Measurements from ENCODE around the gene ARHGAP18. TPM values are rescaled to one million over a fixed set of nuclear protein-coding genes. Genes with fewer than 3 reads are reported as not detected.

ARHGAP18 gene
- 7.9 and 9.0 TPM in 2 replicates for total RNA-seq

DNA sequence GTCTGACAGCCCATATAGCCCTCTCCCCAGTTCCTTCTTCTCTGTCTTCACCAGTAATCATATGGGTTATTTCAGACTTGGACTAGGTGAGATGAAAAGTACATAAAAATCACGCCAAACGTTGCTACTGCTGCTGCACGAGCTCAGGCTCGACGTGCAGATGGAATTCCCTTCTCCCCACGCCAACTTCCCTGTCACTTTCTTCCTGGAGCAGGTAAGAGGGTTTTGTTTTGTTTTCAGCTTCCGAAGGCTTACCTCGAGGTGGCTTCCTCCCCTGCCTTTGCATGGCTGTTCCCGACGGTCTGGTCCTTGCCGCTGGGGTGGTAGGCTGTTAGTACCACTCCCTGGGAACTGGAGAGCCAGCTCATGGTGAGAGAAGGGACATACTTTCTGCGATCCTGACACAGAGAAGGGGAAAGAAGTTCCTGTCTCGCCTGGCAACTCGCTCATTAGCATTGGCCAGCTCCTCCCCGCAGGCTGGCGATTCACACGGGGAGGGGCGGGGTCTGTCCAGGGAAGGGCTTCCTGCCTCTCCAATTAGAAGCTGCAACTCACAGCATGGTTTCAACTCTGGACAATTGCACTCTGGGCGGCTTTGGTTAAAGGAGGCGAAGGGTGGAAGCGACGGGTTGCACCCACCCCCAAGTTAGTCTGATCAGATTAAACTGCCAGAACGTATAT is at the start of gene ARHGAP18:
Gene ARHGAP18 (minus strand): TSS at position 409 of the 681 bp plus-strand sequence. CDS start 41 bp downstream, at position 368.
- H3K27me3 Mint-ChIP-seq = no peaks in the 10 kb centered on the region
- intact Hi-C loops (cut with micrococcal nuclease) = loop anchor here (1.0 to 5.0 kb wide), 3 partner anchors 26 to 88 kb away; no protein-coding TSS in a partner anchor
- ATAC-seq (ENCODE audit: low read depth) (peak; percentile 97), DNase-seq (peak; percentile 70)
- H3K4me1 Mint-ChIP-seq = peaks cover 47% of the 10 kb centered on the region
- TF ChIP-seq, protein P1, sequence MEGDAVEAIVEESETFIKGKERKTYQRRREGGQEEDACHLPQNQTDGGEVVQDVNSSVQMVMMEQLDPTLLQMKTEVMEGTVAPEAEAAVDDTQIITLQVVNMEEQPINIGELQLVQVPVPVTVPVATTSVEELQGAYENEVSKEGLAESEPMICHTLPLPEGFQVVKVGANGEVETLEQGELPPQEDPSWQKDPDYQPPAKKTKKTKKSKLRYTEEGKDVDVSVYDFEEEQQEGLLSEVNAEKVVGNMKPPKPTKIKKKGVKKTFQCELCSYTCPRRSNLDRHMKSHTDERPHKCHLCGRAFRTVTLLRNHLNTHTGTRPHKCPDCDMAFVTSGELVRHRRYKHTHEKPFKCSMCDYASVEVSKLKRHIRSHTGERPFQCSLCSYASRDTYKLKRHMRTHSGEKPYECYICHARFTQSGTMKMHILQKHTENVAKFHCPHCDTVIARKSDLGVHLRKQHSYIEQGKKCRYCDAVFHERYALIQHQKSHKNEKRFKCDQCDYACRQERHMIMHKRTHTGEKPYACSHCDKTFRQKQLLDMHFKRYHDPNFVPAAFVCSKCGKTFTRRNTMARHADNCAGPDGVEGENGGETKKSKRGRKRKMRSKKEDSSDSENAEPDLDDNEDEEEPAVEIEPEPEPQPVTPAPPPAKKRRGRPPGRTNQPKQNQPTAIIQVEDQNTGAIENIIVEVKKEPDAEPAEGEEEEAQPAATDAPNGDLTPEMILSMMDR (IDR thresholded peaks at IDR 0.05) = no peak
- no peaks in the 10 kb centered on the region for H3K9me3 Mint-ChIP-seq
- H3K4me3 Mint-ChIP-seq = peak within 1 kb of the TSS; percentile 98
- ChIA-PET POLR2A (interaction anchor here (0.6 to 2.0 kb wide), 7 partner anchors 10 to 405 kb away, joined by 3 to 10 read pairs (median 4); no protein-coding TSS in a partner anchor), CTCF (interaction anchor here (0.7 to 2.3 kb wide), 5 partner anchors 22 to 40 kb away, joined by 3 to 5 read pairs (median 3); no protein-coding TSS in a partner anchor)
- H3K36me3 Mint-ChIP-seq (ENCODE audit: low read depth) = peaks cover 13% of the 10 kb centered on the region
- H3K27ac Mint-ChIP-seq = peak within 1 kb of the TSS; percentile 93

DNA sequence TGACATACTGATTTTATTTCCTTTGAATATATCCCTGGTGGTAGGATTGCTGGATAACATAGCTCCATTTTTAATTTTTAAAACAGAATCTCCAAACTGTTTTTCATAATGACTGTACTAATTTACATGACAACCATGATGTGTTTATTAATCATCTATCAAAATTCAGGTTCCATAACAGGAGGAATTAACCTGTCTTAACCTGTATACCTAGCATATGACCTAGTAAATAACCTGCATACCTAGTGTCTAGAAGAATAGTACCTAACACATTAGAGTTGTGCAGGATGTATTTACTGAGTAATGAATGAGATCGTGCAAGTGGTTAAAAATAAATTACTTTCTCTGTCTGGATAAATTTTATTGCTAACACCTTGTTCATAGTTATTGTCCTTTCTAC is 45.8 kb upstream of the ARHGAP18 start:
- TF ChIP-seq, protein P1 (IDR thresholded peaks at IDR 0.05) = no peak
- H3K27me3 Mint-ChIP-seq = no peaks in the 10 kb centered on the region
- intact Hi-C loops (cut with micrococcal nuclease) = no loop called here
- peaks cover 9% of the 10 kb centered on the region for H3K4me1 Mint-ChIP-seq
- ChIA-PET POLR2A (no interaction called here), CTCF (no interaction called here)
- no peak for DNase-seq
- no peaks in the 10 kb centered on the region for H3K36me3 Mint-ChIP-seq (ENCODE audit: low read depth)
- no peak overlapping the region for H3K4me3 Mint-ChIP-seq
- no peak overlapping the region for H3K27ac Mint-ChIP-seq
- H3K9me3 Mint-ChIP-seq = no peaks in the 10 kb centered on the region
- no peak for ATAC-seq (ENCODE audit: low read depth)

DNA sequence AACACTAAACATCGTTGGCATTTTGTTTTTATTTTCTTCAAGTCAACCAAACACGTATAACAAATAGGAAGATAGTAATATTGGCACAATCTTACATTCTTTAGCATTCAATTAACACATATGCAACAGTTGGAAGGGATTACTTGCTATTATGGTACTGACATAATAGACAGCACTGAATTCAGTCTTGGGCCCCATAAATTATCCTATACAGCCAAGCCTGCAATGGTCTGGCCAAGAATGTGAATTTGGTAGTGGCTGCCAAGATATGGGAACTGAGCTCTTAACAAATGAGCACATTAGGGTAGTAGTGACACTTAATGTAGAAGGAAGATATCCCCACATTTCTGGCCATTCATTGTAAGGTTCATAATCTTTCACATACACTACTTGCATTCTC is 44.8 kb upstream of the ARHGAP18 start:
- ChIA-PET CTCF (no interaction called here), POLR2A (no interaction called here)
- Mint-ChIP-seq H3K4me3 (no peak overlapping the region), H3K4me1 (peaks cover 18% of the 10 kb centered on the region), H3K36me3 (ENCODE audit: low read depth) (no peaks in the 10 kb centered on the region), H3K27ac (no peak overlapping the region), H3K9me3 (no peaks in the 10 kb centered on the region), H3K27me3 (no peaks in the 10 kb centered on the region)
- no peak for DNase-seq
- TF ChIP-seq, protein P1 (IDR thresholded peaks at IDR 0.05) = no peak
- no peak for ATAC-seq (ENCODE audit: low read depth)
- intact Hi-C loops (cut with micrococcal nuclease) = no loop called here

GRCh38 chr6:129753422-129753821 is 43.4 kb upstream of the ARHGAP18 start:
- Mint-ChIP-seq H3K27ac (no peak overlapping the region), H3K36me3 (ENCODE audit: low read depth) (no peaks in the 10 kb centered on the region), H3K27me3 (no peaks in the 10 kb centered on the region), H3K4me1 (peaks cover 31% of the 10 kb centered on the region), H3K4me3 (no peak overlapping the region), H3K9me3 (no peaks in the 10 kb centered on the region)
- ATAC-seq (ENCODE audit: low read depth) (no peak), DNase-seq (no peak)
- CTCF ChIA-PET = interaction anchor here (0.8 kb wide), 1 partner anchor 9 kb away, joined by 3 read pairs; no protein-coding TSS in a partner anchor
- TF ChIP-seq, protein P1 (IDR thresholded peaks at IDR 0.05) = no peak
- POLR2A ChIA-PET = no interaction called here
- intact Hi-C loops (cut with micrococcal nuclease) = no loop called here

GRCh38 chr6:129751384-129751783 is 41.4 kb upstream of the ARHGAP18 start:
- H3K27ac Mint-ChIP-seq = peak overlapping the region; percentile 72
- ChIA-PET POLR2A (interaction anchor here (0.6 kb wide), 1 partner anchor 1343 kb away, joined by 3 read pairs; no protein-coding TSS in a partner anchor), CTCF (no interaction called here)
- TF ChIP-seq, protein P1 (IDR thresholded peaks at IDR 0.05) = peak; percentile 3
- peaks cover 36% of the 10 kb centered on the region for H3K4me1 Mint-ChIP-seq
- no peak overlapping the region for H3K4me3 Mint-ChIP-seq
- ATAC-seq (ENCODE audit: low read depth) (no peak), DNase-seq (no peak)
- no peaks in the 10 kb centered on the region for H3K27me3 Mint-ChIP-seq
- intact Hi-C loops (cut with micrococcal nuclease) = loop anchor here (1.0 kb wide), 1 partner anchor 8 kb away; no protein-coding TSS in a partner anchor
- no peaks in the 10 kb centered on the region for H3K36me3 Mint-ChIP-seq (ENCODE audit: low read depth)
- no peaks in the 10 kb centered on the region for H3K9me3 Mint-ChIP-seq
